IPS DF 19.7 (cell line): ENCODE results near the gene GABPA.
"Not testable (repeated sequence)": the region's sequence is repeated elsewhere in the genome, so short reads cannot be mapped to it uniquely, and the experiment has no call there.

ENCODE experiments used
- DNase-seq: peaks from one replicate; pipeline ENCODE4 v3.0.0-alpha.2; 2013; ENCODE audit warnings: low read depth, low spot score

GABPA gene

DNA sequence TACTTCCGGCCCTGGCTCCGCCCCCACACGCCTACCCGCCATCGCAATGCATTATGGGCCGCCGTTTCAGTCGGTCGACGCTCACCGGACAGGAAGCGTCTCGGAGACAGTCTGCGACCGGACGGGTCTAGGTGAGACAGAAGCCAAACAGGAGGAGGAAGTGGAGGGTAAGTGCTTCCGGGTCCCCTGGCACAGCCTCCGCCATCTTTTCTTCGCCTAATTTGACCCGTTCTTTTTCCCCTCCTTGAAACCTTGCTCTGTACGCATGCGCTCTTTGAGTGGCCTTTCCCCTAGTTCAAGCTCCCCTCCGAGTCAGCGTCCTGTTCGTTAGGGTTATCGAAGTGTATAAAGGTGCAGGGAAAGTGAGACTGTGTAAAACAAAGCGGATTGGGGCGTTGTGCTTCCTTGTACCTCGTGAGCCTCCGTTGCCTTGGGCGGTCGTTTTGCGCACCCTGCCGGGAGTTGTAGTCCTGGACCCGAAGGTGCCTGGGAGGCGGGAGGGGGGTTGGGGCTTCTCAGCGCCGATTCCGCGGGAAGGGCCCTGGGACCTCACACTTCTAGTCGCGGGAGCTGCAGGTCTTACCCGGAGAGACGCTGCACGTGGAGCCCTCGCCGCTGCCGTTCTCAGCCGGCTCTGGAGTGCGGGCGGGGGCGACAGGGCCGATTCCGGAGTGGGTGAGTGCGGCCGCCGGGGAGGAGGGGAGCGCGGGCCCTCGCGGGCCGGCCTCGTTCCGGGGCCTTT is at the start of gene GABPA, which contains the start of gene ATP5PF:
GABPA (plus strand) TSS at position 69 of the 742 bp plus-strand sequence. CDS start 6,627 bp downstream, outside the sequence.
ATP5PF (minus strand) TSS at position 1 of the 742 bp plus-strand sequence. CDS start 5,110 bp downstream, outside the sequence.
- DNase-seq: peak; percentile 97

GRCh38 chr21:25687787-25688186 is 47.0 kb upstream of the GABPA start:
- DNase-seq: no peak

GRCh38 chr21:25688275-25689155 is 46.3 kb upstream of the GABPA start:
- no peak for DNase-seq

GRCh38 chr21:25689226-25689625 is 45.5 kb upstream of the GABPA start:
- DNase-seq: no peak

- DNase-seq: no peak
Observed at GRCh38 chr21:25691976-25692375, 42.8 kb upstream of the GABPA start.

GRCh38 chr21:25695461-25695860 is 39.3 kb upstream of the GABPA start:
- DNase-seq: not testable (repeated sequence)

- no peak for DNase-seq
Observed at GRCh38 chr21:25700741-25701140, 34.0 kb upstream of the GABPA start.

GRCh38 chr21:25701529-25701928 is 33.2 kb upstream of the GABPA start:
- DNase-seq: no peak

GRCh38 chr21:25708467-25709065 is 26.2 kb upstream of the GABPA start:
- no peak for DNase-seq

DNA sequence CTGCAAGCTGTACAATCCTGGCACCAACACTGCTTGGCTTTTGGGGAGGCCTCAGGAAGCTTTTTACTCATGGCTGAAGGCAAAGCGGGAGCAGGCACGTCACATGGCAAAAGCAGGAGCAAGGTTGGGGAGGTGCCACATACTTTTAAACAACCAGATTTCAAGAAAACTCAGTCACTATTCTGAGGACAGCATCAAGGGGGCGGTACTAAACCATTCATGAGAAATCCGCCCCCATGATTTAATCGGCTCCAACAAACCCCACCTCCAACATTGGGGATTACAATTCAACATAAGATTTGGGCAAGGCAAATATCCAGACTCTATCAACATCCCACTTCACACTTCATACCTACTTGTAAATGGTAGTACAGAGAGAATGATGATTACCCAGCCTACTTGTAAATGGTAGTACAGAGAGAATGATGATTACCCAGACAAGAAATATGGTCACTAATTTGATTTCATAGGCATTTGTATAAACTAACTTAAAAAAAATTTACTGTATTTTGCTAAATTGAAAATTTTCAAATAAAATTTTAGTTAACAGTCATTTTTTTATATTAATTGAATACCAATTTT is 25.0 kb upstream of the GABPA start:
- DNase-seq: peak; percentile 3

GRCh38 chr21:25710550-25710949 is 24.2 kb upstream of the GABPA start:
- no peak for DNase-seq

DNA sequence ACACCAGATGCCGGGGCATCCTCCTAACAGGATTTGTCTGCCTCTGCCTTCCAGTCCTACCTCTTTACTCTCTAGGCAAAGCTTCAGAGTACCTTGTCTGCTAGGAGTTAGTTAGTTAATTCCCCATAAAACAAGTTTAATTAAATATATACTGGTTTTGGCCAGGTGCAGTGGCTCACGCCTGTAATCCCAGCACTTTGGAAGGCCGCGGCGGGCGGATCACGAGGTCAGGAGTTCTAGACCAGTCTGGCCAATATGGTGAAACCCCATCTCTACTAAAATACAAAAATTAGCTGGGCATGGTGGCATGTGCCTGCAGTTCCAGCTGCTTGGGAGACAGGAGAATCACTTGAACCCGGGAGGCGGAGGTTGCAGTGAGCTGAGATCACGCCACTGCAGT is 20.7 kb upstream of the GABPA start:
- not testable (repeated sequence) for DNase-seq

GRCh38 chr21:25717491-25718147 is 17.2 kb upstream of the GABPA start:
- DNase-seq: no peak

GRCh38 chr21:25721987-25722386 is 12.8 kb upstream of the GABPA start:
- no peak for DNase-seq

- DNase-seq: no peak
Observed at GRCh38 chr21:25722631-25723030, 12.1 kb upstream of the GABPA start.

- no peak for DNase-seq
Observed at GRCh38 chr21:25732091-25732760, 2.5 kb upstream of the GABPA start.

DNA sequence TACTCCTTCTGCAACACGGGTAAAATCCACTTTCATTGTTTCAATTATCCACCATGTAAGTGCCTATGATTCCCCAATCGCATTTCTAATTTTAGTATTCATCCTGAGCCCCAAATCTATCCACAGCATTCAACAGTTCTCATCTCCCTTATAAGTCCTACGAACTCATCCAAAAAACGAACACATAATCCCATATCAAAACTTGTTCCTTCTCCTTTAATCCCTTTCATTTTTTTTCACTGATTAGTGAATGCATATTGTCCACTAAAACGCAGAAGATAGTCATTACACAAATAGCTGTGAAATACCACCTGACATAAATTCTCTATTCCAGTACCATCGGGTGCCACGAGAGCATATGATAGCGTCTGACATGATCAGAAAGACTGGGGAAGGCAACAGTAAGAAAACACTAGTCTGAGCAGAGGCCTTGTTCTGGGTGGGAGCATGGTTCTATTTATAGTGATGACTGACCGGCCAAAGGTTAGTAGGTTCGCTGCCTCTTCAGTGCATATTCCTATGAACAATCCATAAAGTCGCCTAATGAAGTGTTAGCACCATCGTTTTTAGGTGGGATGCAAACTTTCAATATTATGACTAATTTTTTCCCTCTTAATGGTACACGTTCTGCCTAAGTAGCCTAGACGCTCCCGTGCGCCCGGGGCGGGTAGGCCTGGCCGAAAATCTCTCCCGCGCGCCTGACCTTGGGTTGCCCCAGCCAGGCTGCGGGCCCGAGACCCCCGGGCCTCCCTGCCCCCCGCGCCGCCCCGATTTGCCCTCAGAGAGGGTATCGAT is 716 bp upstream of the GABPA start:
- DNase-seq: no peak

GRCh38 chr21:25734654-25734903 is 193 bp upstream of the GABPA start:
- DNase-seq: no peak

GRCh38 chr21:25735646-25736597 is 1.1 kb downstream of the GABPA start:
- DNase-seq: peak; percentile 7
